GM19351 (cell line): ENCODE measurements around the gene CENPVL2.
"Not testable (repeated sequence)": the region's sequence is repeated elsewhere in the genome, so short reads cannot be mapped to it uniquely, and the experiment has no call there.

ENCODE experiments used
- ATAC-seq: cut with Tn5 transposase; IDR thresholded peaks from one replicate; pipeline ENCODE4 v1.9.1; 2021; ENCODE audit warnings: mild to moderate bottlenecking, moderate library complexity; ENCODE audit not compliant: unreplicated experiment

Gene CENPVL2

DNA sequence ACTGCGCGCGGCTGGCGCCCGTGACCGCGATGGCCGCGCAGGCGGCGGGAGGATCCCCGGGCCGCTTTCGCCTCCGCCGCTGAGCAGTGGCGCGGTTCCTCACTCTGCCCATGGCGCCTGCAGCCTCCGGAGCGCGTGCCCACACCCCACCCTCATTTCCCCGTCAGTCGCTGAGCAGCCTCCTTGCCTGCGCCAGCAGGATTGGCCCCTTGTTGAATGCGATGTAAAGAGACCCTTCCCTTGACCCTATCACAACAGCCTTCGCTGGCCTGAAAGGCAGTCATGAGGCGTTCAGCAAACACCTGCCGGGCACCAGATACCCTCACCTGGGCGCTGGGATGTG lies at the start of gene CENPVL2:
Gene CENPVL2, minus strand, starts transcription at position 112 of the 343 bp plus-strand sequence. Its CDS starts 0 bp downstream, at position 112.
- ATAC-seq = not testable (repeated sequence)

DNA sequence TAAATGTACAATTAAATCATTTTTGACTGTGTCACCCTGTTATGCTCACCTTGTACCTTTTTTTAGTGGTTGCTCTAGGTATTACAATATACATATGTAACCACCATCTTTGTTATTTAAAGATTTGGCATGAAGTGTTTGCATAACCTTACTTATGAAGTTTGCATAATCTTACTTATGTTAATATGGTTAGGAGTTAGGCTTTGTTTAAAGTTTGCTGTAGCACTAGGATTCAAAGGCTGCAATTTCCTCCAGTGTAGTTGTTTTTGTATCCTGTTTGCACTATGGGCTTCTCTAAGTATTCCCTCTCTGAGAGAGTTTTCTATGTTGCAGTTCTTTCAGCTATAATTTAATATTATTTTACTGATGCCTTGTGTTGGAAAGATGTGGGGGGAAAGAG lies 45.6 kb upstream of the CENPVL2 start:
- ATAC-seq = no peak

DNA sequence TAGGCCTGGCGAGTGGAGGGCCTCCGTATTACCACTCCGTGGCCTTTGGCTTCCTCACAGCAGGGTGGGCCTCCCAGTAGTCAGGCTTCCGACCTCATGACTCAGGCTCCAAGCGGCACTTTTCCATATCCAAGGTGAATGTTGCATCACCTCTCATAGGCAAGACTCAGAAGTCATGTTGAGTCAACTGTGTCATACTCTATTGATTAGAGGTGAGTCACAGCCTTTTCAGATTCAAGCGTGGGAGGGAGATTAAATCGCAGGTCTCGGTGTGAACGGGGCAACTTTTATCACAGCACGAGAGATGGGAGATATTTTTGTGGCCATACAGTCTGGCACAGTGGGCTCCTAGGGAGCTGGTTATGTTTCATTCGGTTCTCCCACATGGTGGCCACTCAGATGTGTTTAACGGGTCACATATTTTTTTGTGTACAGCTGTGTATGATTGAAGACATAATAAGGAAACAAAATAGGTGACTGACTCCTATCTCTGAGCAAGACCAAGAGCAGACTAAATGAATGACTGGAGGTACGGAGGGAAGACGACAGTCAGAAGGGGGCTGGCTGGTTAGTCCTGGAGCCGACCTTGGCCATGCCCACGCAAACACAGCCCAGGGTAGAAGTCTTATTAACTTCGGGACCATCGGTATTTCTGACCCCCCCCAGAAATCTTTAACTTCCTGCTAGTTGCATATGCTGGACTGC lies 30.5 kb upstream of the CENPVL2 start:
- ATAC-seq = not testable (repeated sequence)

DNA sequence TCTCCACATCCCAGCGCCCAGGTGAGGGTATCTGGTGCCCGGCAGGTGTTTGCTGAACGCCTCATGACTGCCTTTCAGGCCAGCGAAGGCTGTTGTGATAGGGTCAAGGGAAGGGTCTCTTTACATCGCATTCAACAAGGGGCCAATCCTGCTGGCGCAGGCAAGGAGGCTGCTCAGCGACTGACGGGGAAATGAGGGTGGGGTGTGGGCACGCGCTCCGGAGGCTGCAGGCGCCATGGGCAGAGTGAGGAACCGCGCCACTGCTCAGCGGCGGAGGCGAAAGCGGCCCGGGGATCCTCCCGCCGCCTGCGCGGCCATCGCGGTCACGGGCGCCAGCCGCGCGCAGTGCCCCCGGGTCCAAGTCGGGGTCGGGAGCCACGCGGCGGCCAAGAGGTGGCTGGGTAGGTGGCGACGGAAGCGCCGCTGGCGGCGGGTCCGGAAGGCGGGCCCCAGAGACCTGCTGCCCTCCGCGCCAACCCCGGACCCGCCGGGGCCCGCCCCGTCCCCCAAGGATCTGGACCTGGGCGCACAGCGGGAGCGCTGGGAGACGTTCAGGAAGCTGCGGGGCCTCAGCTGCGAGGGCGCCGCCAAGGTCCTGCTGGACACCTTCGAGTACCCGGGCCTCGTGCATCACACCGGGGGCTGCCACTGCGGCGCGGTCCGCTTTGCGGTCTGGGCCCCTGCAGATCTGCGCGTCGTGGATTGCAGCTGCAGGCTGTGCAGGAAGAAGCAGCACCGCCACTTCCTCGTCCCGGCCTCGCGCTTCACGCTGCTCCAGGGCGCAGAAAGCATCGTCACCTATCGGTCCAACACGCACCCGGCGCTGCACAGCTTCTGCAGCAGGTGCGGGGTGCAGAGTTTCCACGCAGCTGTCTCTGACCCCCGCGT lies 27.9 kb upstream of the CENPVL2 start, which contains the start of gene CENPVL1:
Gene CENPVL1, plus strand, starts transcription at position 236 of the 888 bp plus-strand sequence. Its CDS starts 0 bp downstream, at position 236.
- ATAC-seq = not testable (repeated sequence)

DNA sequence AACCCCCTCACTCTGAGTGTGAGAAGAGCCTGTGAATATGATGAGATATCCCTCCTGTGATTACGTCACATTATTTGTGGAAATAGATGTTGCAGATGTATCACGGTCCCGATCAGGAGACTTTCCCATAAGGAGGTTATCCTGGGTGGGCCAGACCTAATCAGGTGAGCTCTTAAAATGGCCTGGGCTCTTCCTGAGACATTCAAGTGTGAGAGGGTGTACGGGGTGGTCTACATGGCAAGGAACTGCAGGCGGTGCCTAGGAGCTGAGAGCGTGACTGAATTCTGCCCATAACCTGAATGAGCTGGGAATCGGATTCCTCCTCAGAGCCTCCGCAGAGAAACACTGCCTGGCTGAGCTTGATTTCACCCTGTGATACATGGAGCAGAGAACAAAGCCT lies 14.8 kb upstream of the CENPVL2 start:
- no peak for ATAC-seq

DNA sequence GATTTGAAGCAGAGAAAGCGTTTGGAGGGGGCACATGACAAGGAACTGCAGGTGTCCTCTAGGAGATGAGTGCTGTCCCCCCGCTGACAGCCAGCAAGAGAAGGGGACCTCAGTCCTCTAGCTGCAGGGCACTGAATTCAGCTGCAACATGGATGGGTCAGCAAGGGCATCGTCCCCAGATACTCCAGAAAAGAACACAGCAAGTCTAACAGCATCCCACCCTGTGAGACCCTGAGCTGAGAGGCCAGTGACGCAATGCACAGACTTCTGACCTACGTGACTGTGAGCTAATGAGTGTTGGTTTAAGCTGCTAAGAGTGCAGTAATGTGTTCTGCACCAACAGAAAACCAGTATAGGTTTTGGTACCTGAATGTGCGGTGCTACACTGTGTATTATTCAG lies 11.6 kb upstream of the CENPVL2 start:
- no peak for ATAC-seq

DNA sequence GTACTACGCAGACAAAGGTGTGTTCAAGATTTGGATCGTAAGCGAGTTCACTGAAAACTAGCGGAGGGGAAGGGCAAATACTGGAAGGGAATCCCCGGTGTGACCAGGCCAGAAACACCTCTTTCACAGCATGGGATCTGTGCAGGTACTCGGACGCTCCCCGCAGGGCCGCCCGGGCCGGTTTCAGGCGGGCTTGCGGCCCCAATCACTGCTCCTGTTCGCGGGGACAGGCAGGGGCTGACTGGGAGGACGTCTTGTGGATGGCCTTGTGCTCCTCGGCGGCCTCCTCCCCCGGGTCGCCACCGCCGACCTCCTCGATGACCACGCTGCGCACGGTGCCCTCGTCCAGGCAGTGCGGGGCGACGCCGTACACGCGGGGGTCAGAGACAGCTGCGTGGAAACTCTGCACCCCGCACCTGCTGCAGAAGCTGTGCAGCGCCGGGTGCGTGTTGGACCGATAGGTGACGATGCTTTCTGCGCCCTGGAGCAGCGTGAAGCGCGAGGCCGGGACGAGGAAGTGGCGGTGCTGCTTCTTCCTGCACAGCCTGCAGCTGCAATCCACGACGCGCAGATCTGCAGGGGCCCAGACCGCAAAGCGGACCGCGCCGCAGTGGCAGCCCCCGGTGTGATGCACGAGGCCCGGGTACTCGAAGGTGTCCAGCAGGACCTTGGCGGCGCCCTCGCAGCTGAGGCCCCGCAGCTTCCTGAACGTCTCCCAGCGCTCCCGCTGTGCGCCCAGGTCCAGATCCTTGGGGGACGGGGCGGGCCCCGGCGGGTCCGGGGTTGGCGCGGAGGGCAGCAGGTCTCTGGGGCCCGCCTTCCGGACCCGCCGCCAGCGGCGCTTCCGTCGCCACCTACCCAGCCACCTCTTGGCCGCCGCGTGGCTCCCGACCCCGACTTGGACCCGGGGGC lies 567 bp downstream of the CENPVL2 start:
- ATAC-seq = not testable (repeated sequence)

DNA sequence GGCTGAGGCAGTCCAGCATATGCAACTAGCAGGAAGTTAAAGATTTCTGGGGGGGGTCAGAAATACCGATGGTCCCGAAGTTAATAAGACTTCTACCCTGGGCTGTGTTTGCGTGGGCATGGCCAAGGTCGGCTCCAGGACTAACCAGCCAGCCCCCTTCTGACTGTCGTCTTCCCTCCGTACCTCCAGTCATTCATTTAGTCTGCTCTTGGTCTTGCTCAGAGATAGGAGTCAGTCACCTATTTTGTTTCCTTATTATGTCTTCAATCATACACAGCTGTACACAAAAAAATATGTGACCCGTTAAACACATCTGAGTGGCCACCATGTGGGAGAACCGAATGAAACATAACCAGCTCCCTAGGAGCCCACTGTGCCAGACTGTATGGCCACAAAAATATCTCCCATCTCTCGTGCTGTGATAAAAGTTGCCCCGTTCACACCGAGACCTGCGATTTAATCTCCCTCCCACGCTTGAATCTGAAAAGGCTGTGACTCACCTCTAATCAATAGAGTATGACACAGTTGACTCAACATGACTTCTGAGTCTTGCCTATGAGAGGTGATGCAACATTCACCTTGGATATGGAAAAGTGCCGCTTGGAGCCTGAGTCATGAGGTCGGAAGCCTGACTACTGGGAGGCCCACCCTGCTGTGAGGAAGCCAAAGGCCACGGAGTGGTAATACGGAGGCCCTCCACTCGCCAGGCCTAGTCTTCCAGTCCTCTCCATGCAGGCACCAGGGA lies 2.8 kb downstream of the CENPVL2 start:
- ATAC-seq = not testable (repeated sequence)

DNA sequence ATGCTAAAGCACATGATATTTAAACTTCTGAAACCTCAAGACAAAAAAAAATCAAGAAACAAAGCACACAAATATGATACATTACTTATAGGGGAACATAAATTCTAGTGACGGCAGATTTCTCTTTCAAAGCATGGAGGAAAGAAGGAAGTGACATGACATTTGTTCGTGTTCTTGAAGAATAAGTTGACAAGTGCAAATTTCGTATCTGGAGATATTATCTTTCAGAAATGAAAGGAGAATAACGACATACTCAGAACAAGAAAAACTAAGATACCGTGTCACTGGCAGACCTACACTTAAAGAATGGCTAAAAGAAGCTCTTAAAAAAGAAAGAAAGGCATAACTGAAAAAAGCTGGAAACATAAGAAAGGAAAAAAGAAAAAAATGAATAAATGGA lies 16.6 kb downstream of the CENPVL2 start:
- ATAC-seq = no peak

DNA sequence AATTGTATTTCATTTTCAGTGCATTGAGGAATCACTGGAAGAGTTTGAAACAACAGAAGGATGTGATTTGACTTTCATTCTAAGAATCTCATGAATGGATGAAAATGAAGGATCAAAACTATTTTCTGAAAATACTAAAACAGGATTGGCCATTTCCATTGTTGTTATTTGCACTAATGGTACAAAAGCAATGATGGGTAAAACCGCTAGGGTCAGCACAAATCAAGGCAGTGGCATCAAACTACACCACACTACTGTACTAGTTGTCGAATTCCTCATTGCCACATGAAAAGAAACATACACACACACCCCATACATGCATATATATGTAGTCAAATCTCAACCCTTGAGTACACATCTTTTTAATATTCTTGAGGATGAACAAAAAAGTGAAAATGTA lies 39.3 kb downstream of the CENPVL2 start:
- no peak for ATAC-seq

DNA sequence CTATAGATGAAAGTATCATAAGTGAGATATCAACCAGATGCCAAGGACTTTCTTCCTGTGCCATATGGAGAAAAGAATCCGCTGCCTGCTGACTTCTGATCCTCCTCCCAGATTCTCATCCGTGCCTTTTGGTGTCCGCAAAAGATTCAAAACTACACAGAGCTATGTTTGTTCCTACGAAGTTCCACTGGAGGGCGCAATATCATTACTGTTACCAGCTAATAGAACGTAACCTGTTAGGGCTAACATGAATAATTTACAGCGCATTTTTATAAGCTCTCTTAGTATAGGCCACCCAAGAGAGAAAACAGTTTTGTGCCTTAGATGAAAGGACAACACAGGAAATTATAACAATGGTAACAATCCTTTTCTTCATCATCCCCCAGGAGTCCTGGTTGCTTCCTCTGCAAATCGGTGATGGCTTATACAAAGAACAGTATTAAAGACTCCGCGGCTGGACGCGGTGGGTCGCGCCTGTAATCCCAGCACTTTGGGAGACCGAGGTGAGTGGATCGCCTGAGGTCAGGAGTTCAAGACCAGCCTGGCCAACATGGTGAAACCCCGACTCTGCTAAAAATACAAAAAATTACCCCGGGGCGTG lies 41.1 kb downstream of the CENPVL2 start:
- ATAC-seq = no peak

DNA sequence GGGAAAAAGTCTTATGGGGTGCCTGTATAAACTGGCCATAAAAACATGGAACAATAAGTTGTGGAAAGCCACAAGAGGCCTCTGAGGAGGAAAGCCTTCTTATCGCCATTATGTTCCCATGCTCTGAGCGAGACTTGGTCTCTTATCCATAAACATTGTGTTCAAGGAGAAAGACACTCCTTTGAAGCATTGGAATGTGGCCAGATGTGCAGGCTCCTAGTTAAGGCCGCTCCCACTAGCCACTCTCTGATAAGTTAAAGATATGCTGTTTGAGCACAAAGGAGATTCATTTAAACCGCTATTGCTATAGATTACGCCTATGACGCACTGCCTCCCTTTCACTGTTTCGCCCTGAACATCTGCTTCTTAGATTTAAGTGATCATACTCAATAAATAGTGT lies 46.1 kb downstream of the CENPVL2 start:
- ATAC-seq = not testable (repeated sequence)
